Endothelial cell of umbilical vein (primary cell): ENCODE data around the gene MOB2. TPM values are rescaled to one million over a fixed set of nuclear protein-coding genes. Genes with fewer than 3 reads are reported as not detected.

Experiments
- BruUV-seq: library from RNA; stranded (reverse); fragments of 400-500 nt; replicated peaks from 2 replicates; lab custom pipeline; 2021; lab: Mats Ljungman, UMichigan
- CTCF ChIA-PET: fragments of 300-600, 350-600 bp; sonication (Branson Sonifier 250); formaldehyde crosslinking; loops from one replicate; lab custom pipeline; 2021; ENCODE audit warnings: antibody characterized with exemption, inconsistent platforms; lab: Charles Lee
- POLR2A ChIA-PET: fragments of 300-600, 350-600 bp; sonication (Branson Sonifier 250); formaldehyde crosslinking; loops from one replicate; lab custom pipeline; 2021; ENCODE audit warnings: antibody characterized with exemption, inconsistent platforms; lab: Charles Lee
- DNase-seq: peaks from one replicate; pipeline ENCODE4 v3.0.0-alpha.2; 2011; ENCODE audit warnings: low read depth, low spot score
- FAIRE-seq: peaks from 2 replicates; lab custom pipeline; 2011; peaks lifted over from hg19 to GRCh38; lab: Jason Lieb, UNC
- H2AFZ ChIP-seq: 2 replicates; pipeline ENCODE4 v1.6.0; 2012; ENCODE audit warnings: low read depth, low read length, control low read depth, inconsistent platforms
- H3K27ac ChIP-seq: 2 replicates; pipeline ENCODE4 v1.5.1; 2011; ENCODE audit warnings: low read depth, mild to moderate bottlenecking, control low read depth, low read length, moderate library complexity; ENCODE audit not compliant: insufficient read depth
- H3K27me3 ChIP-seq, 2 experiments: 2 replicates each; pipeline versions ENCODE4 v1.6.0 to v1.6.1; 2011; ENCODE audit warnings: low read length in 2 of 2, mixed read lengths in 1 of 2; ENCODE audit not compliant: control insufficient read depth in 2 of 2, insufficient read depth in 2 of 2
- H3K36me3 ChIP-seq, 2 experiments: 2 replicates in 1 of 2; 3 replicates in 1 of 2; pipeline ENCODE4 v1.5.1; 2011; ENCODE audit warnings: low read length in 2 of 2, mild to moderate bottlenecking in 1 of 2, moderate library complexity in 1 of 2; ENCODE audit not compliant: control insufficient read depth in 2 of 2, insufficient read depth in 2 of 2; ENCODE audit errors: extremely low read depth in 1 of 2
- H3K4me1 ChIP-seq: 3 replicates; pipeline ENCODE4 v1.5.1; 2011; ENCODE audit warnings: mild to moderate bottlenecking, low read length; ENCODE audit not compliant: control insufficient read depth, insufficient read depth; ENCODE audit errors: extremely low read depth
- H3K4me2 ChIP-seq: 2 replicates; pipeline ENCODE4 v1.6.1; 2011; ENCODE audit warnings: low read length, control low read depth, mixed read lengths; ENCODE audit not compliant: insufficient read depth
- H3K4me3 ChIP-seq, 3 experiments: fragments of 200-600 bp in 1 of 3; sonication (generic), shearing (Covaris generic) in 1 of 3; replicated peaks in 1 of 3; 2 replicates each; pipeline ENCODE4 v1.5.1; 2011 to 2016; ENCODE audit warnings: control low read depth in 3 of 3, low read length in 3 of 3, mild to moderate bottlenecking in 2 of 3, inconsistent platforms in 1 of 3, low read depth in 1 of 3, moderate library complexity in 1 of 3; ENCODE audit not compliant: insufficient read depth in 1 of 3
- H3K79me2 ChIP-seq: 2 replicates; pipeline ENCODE4 v1.6.0; 2012; ENCODE audit warnings: low read length, inconsistent platforms; ENCODE audit not compliant: control insufficient read depth, insufficient read depth
- H3K9ac ChIP-seq: replicated peaks from 2 replicates; pipeline ENCODE3; 2011; ENCODE audit warnings: low read length, control low read depth; ENCODE audit not compliant: insufficient read depth; ENCODE audit errors: extremely low read depth
- H3K9me1 ChIP-seq: replicated peaks from 3 replicates; pipeline ENCODE4 v1.6.0; 2011; ENCODE audit warnings: mild to moderate bottlenecking, low read length; ENCODE audit not compliant: control insufficient read depth, insufficient read depth; ENCODE audit errors: extremely low read depth
- H3K9me3 ChIP-seq: replicated peaks from 2 replicates; pipeline ENCODE4 v1.5.1; 2012; ENCODE audit warnings: low read length, inconsistent platforms; ENCODE audit not compliant: control insufficient read depth, insufficient read depth
- H4K20me1 ChIP-seq: replicated peaks from 2 replicates; pipeline ENCODE3; 2011; ENCODE audit warnings: mild to moderate bottlenecking, low read length; ENCODE audit not compliant: control insufficient read depth, insufficient read depth; ENCODE audit errors: extremely low read depth
- CTCF ChIP-seq, 2 donors: IDR thresholded peaks; 1 replicate in 1 of 2; 2 replicates in 1 of 2; pipeline ENCODE4 v1.5.1; 2011; ENCODE audit warnings: low read length in 2 of 2, mild to moderate bottlenecking in 2 of 2, moderate library complexity in 2 of 2, control low read depth in 1 of 2, inconsistent platforms in 1 of 2, low read depth in 1 of 2; ENCODE audit not compliant: insufficient read depth in 1 of 2; ENCODE audit errors: extremely low read depth in 1 of 2
- EZH2 ChIP-seq: IDR thresholded peaks from 2 replicates; pipeline ENCODE4 v1.6.1; 2012; ENCODE audit warnings: borderline replicate concordance, low read depth, mild to moderate bottlenecking, moderate library complexity, low read length, inconsistent platforms; ENCODE audit not compliant: severe bottlenecking
- FOS ChIP-seq: IDR thresholded peaks from 2 replicates; pipeline ENCODE4 v1.6.1; 2011; ENCODE audit warnings: mild to moderate bottlenecking, low read length, moderate library complexity, borderline replicate concordance; ENCODE audit not compliant: insufficient read depth
- GATA2 ChIP-seq: IDR thresholded peaks from 2 replicates; pipeline ENCODE4 v1.7.0; 2011; ENCODE audit warnings: low read depth, mild to moderate bottlenecking, moderate library complexity, mixed read lengths, low read length; ENCODE audit not compliant: insufficient read length, insufficient read depth
- JUN ChIP-seq: IDR thresholded peaks from 2 replicates; pipeline ENCODE4 v1.6.1; 2011; ENCODE audit warnings: borderline replicate concordance, low read depth; ENCODE audit not compliant: insufficient read length, insufficient read depth
- MAX ChIP-seq: IDR thresholded peaks from 2 replicates; pipeline ENCODE4 v1.6.1; 2011; ENCODE audit not compliant: insufficient read depth, insufficient read length
- MYC ChIP-seq: IDR thresholded peaks from one replicate; pipeline ENCODE4 v1.6.1; 2011; ENCODE audit warnings: mild to moderate bottlenecking, low read depth, low read length
- POLR2A ChIP-seq: IDR thresholded peaks from 2 replicates; pipeline ENCODE4 v1.6.1; 2012; ENCODE audit warnings: low read depth, mild to moderate bottlenecking, control low read depth, low read length
- POLR2AphosphoS5 ChIP-seq: IDR thresholded peaks from 2 replicates; pipeline ENCODE4 v1.6.1; 2012; ENCODE audit warnings: low read depth, mild to moderate bottlenecking, control low read depth, low read length, moderate library complexity; ENCODE audit not compliant: insufficient read depth
- dilution Hi-C: fragments of 300-500 bp; cut with MboI; formaldehyde crosslinking; loops from one replicate; pipeline ENCODE4 v1.15.0; 2019; ENCODE audit warnings: low sequenced_read_pairs; ENCODE audit not compliant: extremely low pct_ligation_motif_present
- intact Hi-C: fragments of 100-400 bp; cut with micrococcal nuclease; formaldehyde crosslinking; loops from one replicate; pipeline ENCODE4 v1.10.0; 2022
- polyA plus RNA-seq, 4 experiments: library from polyadenylated mRNA; depleted of rRNA in 3 of 4; stranded (reverse) in 3 of 4; unstranded in 1 of 4; fragments of >200 nt; gene quantifications; 2 replicates each; pipeline versions ENCODE4 v1.2.1 to v1.2.3, GENCODE V29; 2011 to 2012; ENCODE audit warnings: missing spikeins in 1 of 4
- total RNA-seq: library from RNA; stranded (reverse); gene quantifications from 2 replicates; pipeline ENCODE4 v1.2.3, GENCODE V29; 2021

The MOB2 gene
- total and polyA plus RNA-seq, 2 donors (not counting 3 experiments of a cell fraction or from before 2014, with no cell fraction given), result 38.2 to 50.6 TPM

GRCh38 chr11:1473786-1474185 lies 12.8 kb downstream of the MOB2 start:
- Histone ChIP-seq H3K4me3 (no peak overlapping the region), H3K9me1 (no peaks in the 10 kb centered on the region), H3K9ac (no peak overlapping the region), H3K79me2 (no peaks in the 10 kb centered on the region), H3K4me1 (no peaks in the 10 kb centered on the region), H3K27me3 (no peaks in the 10 kb centered on the region), H3K4me2 (no peak overlapping the region), H3K9me3 (no peaks in the 10 kb centered on the region), H3K36me3 (peaks cover 0 to 13% of the 10 kb centered on the region in 2 experiments), H2AFZ (no peak overlapping the region), H4K20me1 (no peaks in the 10 kb centered on the region), H3K27ac (no peak overlapping the region)
- FAIRE-seq (no peak), DNase-seq (no peak)
- dilution Hi-C loops (no loop called here), intact Hi-C loops (no loop called here)
- ChIA-PET CTCF (no interaction called here), POLR2A (no interaction called here)
- no TSS peak for BruUV-seq
- TF ChIP-seq POLR2A (no peak), JUN (no peak), CTCF (IDR thresholded peaks at IDR 0.05; ENCODE audit: extremely low read depth in 1 of 2, insufficient read depth in 1 of 2, low read depth in 1 of 2, low read length in 2 of 2) (no peak), FOS (no peak), MAX (no peak), POLR2AphosphoS5 (no peak), MYC (no peak), GATA2 (no peak), EZH2 (no peak)
